MM.1S (cell line): ENCODE measurements around the gene RNF126.

ENCODE experiments used
- EZH2 ChIP-seq: fragments of 300-600 bp; sonication (generic); optimal IDR thresholded peaks from 2 replicates; pipeline ENCODE3; 2017; ENCODE audit warnings: low read depth, mild to moderate bottlenecking, antibody characterized with exemption, low read length, mixed read lengths
- TF ChIP-seq, protein P1 (sequence below): fragments of 300-600 bp; sonication (generic); IDR thresholded peaks from 2 replicates; pipeline ENCODE4 v1.5.1; 2016; ENCODE audit warnings: antibody characterized with exemption, low read length, mixed read lengths

DNA sequence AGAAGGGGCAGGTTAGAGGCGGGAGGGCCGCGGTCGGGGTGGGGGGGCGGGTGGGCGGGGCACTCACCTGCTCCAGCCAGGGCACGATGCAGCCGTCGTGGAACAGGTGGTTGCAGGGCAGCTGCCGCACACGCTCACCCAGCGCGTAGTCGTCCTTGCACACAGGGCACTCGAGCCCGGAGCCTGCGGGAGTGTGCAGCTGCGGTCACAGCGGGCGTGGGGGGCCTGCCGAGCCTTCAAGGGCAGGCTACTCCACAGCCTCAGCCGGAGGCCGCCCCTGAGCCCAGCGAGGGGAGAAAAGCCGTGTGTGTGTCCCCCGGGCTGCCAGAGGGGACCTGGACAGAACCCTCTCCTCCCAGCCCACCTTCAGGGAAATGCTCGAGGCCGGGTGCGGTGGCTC lies 14.7 kb downstream of the RNF126 start:
- TF ChIP-seq, protein P1, sequence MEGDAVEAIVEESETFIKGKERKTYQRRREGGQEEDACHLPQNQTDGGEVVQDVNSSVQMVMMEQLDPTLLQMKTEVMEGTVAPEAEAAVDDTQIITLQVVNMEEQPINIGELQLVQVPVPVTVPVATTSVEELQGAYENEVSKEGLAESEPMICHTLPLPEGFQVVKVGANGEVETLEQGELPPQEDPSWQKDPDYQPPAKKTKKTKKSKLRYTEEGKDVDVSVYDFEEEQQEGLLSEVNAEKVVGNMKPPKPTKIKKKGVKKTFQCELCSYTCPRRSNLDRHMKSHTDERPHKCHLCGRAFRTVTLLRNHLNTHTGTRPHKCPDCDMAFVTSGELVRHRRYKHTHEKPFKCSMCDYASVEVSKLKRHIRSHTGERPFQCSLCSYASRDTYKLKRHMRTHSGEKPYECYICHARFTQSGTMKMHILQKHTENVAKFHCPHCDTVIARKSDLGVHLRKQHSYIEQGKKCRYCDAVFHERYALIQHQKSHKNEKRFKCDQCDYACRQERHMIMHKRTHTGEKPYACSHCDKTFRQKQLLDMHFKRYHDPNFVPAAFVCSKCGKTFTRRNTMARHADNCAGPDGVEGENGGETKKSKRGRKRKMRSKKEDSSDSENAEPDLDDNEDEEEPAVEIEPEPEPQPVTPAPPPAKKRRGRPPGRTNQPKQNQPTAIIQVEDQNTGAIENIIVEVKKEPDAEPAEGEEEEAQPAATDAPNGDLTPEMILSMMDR = no peak
- no peak for TF ChIP-seq EZH2
